ENCODE data around the gene ADGRD2. TPM values are rescaled to one million over a fixed set of nuclear protein-coding genes. Genes with fewer than 3 reads are reported as not detected.

Gene ADGRD2
- total and polyA plus RNA-seq, 4 donors, result not detected

DNA sequence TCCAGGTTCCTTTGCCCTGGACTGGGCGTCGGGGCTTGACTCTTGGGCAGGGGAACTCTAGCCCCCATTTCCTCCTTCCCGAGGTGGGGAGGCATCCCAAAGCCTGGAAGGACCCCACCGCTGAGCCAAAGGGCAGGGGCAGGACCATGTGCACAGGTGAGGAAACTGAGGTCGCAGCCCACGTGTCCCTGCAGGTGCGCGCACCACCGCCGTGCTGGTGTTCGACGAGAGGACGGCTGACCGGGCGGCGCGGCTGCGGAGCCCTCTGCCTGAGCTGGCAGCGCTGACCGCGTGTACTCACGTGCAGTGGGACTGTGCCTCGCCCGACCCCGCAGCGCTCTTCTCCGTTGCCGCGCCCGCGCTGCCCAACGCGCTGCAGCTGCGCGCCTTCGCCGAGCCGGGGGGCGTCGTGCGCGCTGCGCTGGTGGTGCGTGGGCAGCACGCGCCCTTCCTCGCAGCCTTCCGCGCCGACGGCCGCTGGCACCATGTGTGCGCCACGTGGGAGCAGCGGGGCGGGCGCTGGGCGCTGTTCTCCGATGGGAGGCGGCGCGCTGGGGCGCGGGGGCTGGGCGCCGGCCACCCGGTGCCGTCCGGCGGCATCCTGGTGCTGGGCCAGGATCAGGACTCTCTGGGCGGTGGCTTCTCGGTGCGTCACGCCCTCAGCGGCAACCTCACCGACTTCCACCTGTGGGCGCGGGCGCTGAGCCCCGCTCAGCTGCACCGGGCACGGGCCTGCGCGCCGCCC is 2.8 kb downstream of the ADGRD2 start:
- Histone ChIP-seq H3K9ac (ENCODE audit: insufficient read depth in 1 of 2, low read length in 2 of 2) (no peak overlapping the region), H3K27ac (ENCODE audit: low read depth in 1 of 2, low read length in 1 of 2) (no peak overlapping the region), H3K4me3 (no peak overlapping the region), H3K4me1 (ENCODE audit: control insufficient read depth in 5 of 5, insufficient read depth in 5 of 5, low read length in 5 of 5) (peaks cover 0 to 14% (median 0%) of the 10 kb centered on the region in 5 donors), H3K36me3 (ENCODE audit: control insufficient read depth in 4 of 4, insufficient read depth in 4 of 4, low read length in 4 of 4) (no peaks in the 10 kb centered on the region), H3K9me3 (ENCODE audit: control insufficient read depth in 4 of 4, insufficient read depth in 3 of 4, low read length in 3 of 4) (peaks cover 0 to 16% (median 0%) of the 10 kb centered on the region in 4 donors), H3K27me3 (ENCODE audit: control insufficient read depth in 3 of 3, insufficient read depth in 3 of 3, low read length in 2 of 3) (peaks cover 21 to 30% (median 29%) of the 10 kb centered on the region in 3 donors)
- TF ChIP-seq, protein P1, sequence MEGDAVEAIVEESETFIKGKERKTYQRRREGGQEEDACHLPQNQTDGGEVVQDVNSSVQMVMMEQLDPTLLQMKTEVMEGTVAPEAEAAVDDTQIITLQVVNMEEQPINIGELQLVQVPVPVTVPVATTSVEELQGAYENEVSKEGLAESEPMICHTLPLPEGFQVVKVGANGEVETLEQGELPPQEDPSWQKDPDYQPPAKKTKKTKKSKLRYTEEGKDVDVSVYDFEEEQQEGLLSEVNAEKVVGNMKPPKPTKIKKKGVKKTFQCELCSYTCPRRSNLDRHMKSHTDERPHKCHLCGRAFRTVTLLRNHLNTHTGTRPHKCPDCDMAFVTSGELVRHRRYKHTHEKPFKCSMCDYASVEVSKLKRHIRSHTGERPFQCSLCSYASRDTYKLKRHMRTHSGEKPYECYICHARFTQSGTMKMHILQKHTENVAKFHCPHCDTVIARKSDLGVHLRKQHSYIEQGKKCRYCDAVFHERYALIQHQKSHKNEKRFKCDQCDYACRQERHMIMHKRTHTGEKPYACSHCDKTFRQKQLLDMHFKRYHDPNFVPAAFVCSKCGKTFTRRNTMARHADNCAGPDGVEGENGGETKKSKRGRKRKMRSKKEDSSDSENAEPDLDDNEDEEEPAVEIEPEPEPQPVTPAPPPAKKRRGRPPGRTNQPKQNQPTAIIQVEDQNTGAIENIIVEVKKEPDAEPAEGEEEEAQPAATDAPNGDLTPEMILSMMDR (IDR thresholded peaks at IDR 0.05; ENCODE audit: control extremely low read depth, extremely low read depth), result no peak
- WGBS, 2 donors, result 36 to 39% methylated on average over 54 to 85 of the region's 85 CpGs
- ATAC-seq (ENCODE audit: insufficient read depth, low FRiP score), result no peak
- no peak for DNase-seq

DNA sequence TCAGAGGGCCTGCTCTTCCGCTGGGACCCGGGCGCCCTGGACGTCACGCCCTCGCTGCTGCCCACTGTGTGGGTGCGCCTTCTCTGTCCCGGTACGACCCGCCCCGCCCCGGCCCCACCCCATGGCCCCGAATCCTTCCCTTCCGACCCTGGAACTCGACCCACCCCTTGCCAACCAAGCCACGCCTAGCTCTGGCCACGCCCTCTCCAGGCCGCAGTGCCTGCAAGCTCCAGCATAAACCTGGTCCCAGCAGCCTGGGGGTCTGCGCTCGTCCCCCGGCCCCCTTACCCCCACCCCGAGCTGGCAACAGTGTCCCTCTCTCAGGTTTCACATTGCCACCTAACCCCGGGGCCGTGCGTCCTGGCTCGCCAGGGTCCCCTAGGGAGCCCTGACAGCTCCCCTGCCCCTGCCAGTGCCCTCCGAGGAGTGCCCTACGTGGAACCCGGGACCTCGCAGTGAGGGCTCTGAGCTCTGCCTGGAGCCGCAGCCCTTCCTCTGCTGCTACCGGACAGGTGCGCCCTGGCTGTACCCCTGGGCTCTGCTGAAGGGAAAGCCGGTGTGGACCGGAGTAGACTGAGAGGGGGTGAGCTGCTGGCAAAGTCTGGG is 3.4 kb downstream of the ADGRD2 start:
- peaks cover 17 to 30% (median 29%) of the 10 kb centered on the region in 3 donors for H3K27me3 ChIP-seq (ENCODE audit: control insufficient read depth in 3 of 3, insufficient read depth in 3 of 3, low read length in 2 of 3)
- ATAC-seq (ENCODE audit: insufficient read depth, low FRiP score), result no peak
- TF ChIP-seq, protein P1 (IDR thresholded peaks at IDR 0.05; ENCODE audit: control extremely low read depth, extremely low read depth), result no peak
- H3K27ac ChIP-seq (ENCODE audit: low read depth in 1 of 2, low read length in 1 of 2), result no peak overlapping the region
- peaks cover 0 to 14% (median 0%) of the 10 kb centered on the region in 5 donors for H3K4me1 ChIP-seq (ENCODE audit: control insufficient read depth in 5 of 5, insufficient read depth in 5 of 5, low read length in 5 of 5)
- 30 to 36% methylated on average over 33 to 35 of the region's 35 CpGs for WGBS, 2 donors
- H3K4me3 ChIP-seq, result no peak overlapping the region
- no peaks in the 10 kb centered on the region for H3K36me3 ChIP-seq (ENCODE audit: control insufficient read depth in 4 of 4, insufficient read depth in 4 of 4, low read length in 4 of 4)
- DNase-seq, result no peak
- H3K9me3 ChIP-seq (ENCODE audit: control insufficient read depth in 4 of 4, insufficient read depth in 3 of 4, low read length in 3 of 4), result peaks cover 0 to 14% (median 0%) of the 10 kb centered on the region in 4 donors
- H3K9ac ChIP-seq (ENCODE audit: insufficient read depth in 1 of 2, low read length in 2 of 2), result no peak overlapping the region

DNA sequence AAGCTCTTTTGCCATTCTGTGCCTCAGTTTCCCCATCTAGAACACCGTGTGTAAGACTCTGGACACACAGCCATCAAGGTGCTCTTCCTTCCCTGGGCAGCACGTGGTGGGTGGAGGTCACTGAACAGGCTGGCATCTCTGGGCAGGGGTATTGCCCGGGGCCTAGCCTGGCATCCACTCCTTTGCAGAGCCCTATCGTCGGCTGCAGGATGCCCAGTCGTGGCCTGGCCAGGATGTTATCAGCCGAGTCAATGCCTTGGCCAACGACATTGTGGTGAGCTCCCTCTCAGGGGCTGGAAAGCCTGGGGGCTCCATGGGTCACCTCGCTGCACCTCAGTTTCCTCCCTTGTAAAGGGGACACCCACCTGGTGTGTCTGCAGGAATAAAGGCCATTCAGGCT is 4.0 kb downstream of the ADGRD2 start:
- Histone ChIP-seq H3K36me3 (ENCODE audit: control insufficient read depth in 4 of 4, insufficient read depth in 4 of 4, low read length in 4 of 4) (no peaks in the 10 kb centered on the region), H3K27me3 (ENCODE audit: control insufficient read depth in 3 of 3, insufficient read depth in 3 of 3, low read length in 2 of 3) (peaks cover 16 to 30% (median 29%) of the 10 kb centered on the region in 3 donors), H3K4me3 (no peak overlapping the region), H3K9ac (ENCODE audit: insufficient read depth in 1 of 2, low read length in 2 of 2) (no peak overlapping the region), H3K9me3 (ENCODE audit: control insufficient read depth in 4 of 4, insufficient read depth in 3 of 4, low read length in 3 of 4) (peaks cover 0 to 14% (median 0%) of the 10 kb centered on the region in 4 donors), H3K27ac (ENCODE audit: low read depth in 1 of 2, low read length in 1 of 2) (no peak overlapping the region), H3K4me1 (ENCODE audit: control insufficient read depth in 5 of 5, insufficient read depth in 5 of 5, low read length in 5 of 5) (peaks cover 0 to 14% (median 0%) of the 10 kb centered on the region in 5 donors)
- 81 to 89% methylated on average over 9 of the region's 9 CpGs for WGBS, 2 donors
- TF ChIP-seq, protein P1 (IDR thresholded peaks at IDR 0.05; ENCODE audit: control extremely low read depth, extremely low read depth), result no peak
- DNase-seq (no peak), ATAC-seq (ENCODE audit: insufficient read depth, low FRiP score) (no peak)

Data from lung (tissue), 12 donors.